Glomerular visceral epithelial cell (primary cell): Measurements from ENCODE around the gene EHHADH.

Experiments used
- DNase-seq: peaks from one replicate; pipeline ENCODE4 v3.0.0-alpha.2; 2016; ENCODE audit errors: extremely low spot score

EHHADH gene

GRCh38 chr3:185197068-185197467 is 56.8 kb downstream of the EHHADH start:
- no peak for DNase-seq

GRCh38 chr3:185195652-185196051 is 58.2 kb downstream of the EHHADH start:
- DNase-seq, result no peak

GRCh38 chr3:185188816-185189215 is 65.0 kb downstream of the EHHADH start:
- DNase-seq, result no peak

- no peak for DNase-seq
Measured at GRCh38 chr3:185187391-185187790, 66.5 kb downstream of the EHHADH start.

- peak; percentile 40 for DNase-seq
Measured at GRCh38 chr3:185176750-185177359, 77.0 kb downstream of the EHHADH start.

- no peak for DNase-seq
Measured at GRCh38 chr3:185175370-185175987, 78.4 kb downstream of the EHHADH start.

- DNase-seq, result no peak
Measured at GRCh38 chr3:185172086-185173049, 81.5 kb downstream of the EHHADH start.

- no peak for DNase-seq
Measured at GRCh38 chr3:185164428-185165217, 89.2 kb downstream of the EHHADH start.

GRCh38 chr3:185162634-185163033 is 91.2 kb downstream of the EHHADH start:
- DNase-seq, result no peak

- DNase-seq, result no peak
Measured at GRCh38 chr3:185161761-185162160, 92.1 kb downstream of the EHHADH start.

GRCh38 chr3:185157347-185157746 is 96.5 kb downstream of the EHHADH start:
- DNase-seq, result no peak

GRCh38 chr3:185155678-185156077 is 98.2 kb downstream of the EHHADH start:
- DNase-seq, result no peak

GRCh38 chr3:185153861-185154629 is 99.8 kb downstream of the EHHADH start:
- no peak for DNase-seq

GRCh38 chr3:185153171-185153771 is 100.6 kb downstream of the EHHADH start:
- no peak for DNase-seq

- DNase-seq, result peak; percentile 30
Measured at GRCh38 chr3:185152410-185153170, 101.3 kb downstream of the EHHADH start, which contains the start of gene C3orf70. TSS of gene C3orf70 (minus strand) at chr3:185153060. CDS start at chr3:185152823, 237 bp downstream.

- no peak for DNase-seq
Measured at GRCh38 chr3:185151964-185152409, 101.9 kb downstream of the EHHADH start.

- no peak for DNase-seq
Measured at GRCh38 chr3:185151101-185151963, 102.5 kb downstream of the EHHADH start.

- no peak for DNase-seq
Measured at GRCh38 chr3:185150561-185150960, 103.3 kb downstream of the EHHADH start.

- DNase-seq, result no peak
Measured at GRCh38 chr3:185149591-185149990, 104.3 kb downstream of the EHHADH start.
